GM06990 (cell line): ENCODE measurements around the gene RAB20.

Experiments used
- DNase-seq: peaks from one replicate; pipeline ENCODE4 v3.0.0-alpha.2; 2011; ENCODE audit not compliant: insufficient read length; ENCODE audit errors: extremely low read depth
- H3K27me3 ChIP-seq: replicated peaks from 2 replicates; pipeline ENCODE4 v1.6.0; 2011; ENCODE audit warnings: low read length; ENCODE audit not compliant: control insufficient read depth, insufficient read depth
- H3K36me3 ChIP-seq: 2 replicates; pipeline ENCODE4 v1.5.1; 2011; ENCODE audit warnings: low read length; ENCODE audit not compliant: control insufficient read depth, insufficient read depth
- H3K4me3 ChIP-seq: replicated peaks from 2 replicates; pipeline ENCODE4 v1.5.1; 2011; ENCODE audit warnings: low read depth, mild to moderate bottlenecking, control low read depth, low read length
- CTCF ChIP-seq: IDR thresholded peaks from 2 replicates; pipeline ENCODE4 v1.5.1; 2011; ENCODE audit warnings: low read length, control low read depth, mild to moderate bottlenecking, inconsistent platforms; ENCODE audit not compliant: insufficient read depth, poor library complexity, severe bottlenecking

Gene RAB20

GRCh38 chr13:110509971-110510786 is 51.3 kb downstream of the RAB20 start:
- no peak for TF ChIP-seq CTCF
- DNase-seq = no peak
- no peaks in the 10 kb centered on the region for H3K36me3 ChIP-seq

GRCh38 chr13:110509478-110509926 is 52.0 kb downstream of the RAB20 start:
- no peaks in the 10 kb centered on the region for H3K36me3 ChIP-seq
- DNase-seq = no peak
- no peaks in the 10 kb centered on the region; the same call in 1 of the 2 replicates for H3K27me3 ChIP-seq
- no peak overlapping the region for H3K4me3 ChIP-seq
- TF ChIP-seq CTCF = no peak

More at GRCh38 chr13:110509971-110510786, 51.3 kb downstream of the RAB20 start:
- no peaks in the 10 kb centered on the region; the same call in 1 of the 2 replicates for H3K27me3 ChIP-seq
- no peak overlapping the region for H3K4me3 ChIP-seq

GRCh38 chr13:110507678-110508381 is 53.7 kb downstream of the RAB20 start:
- Histone ChIP-seq H3K4me3 (no peak overlapping the region), H3K27me3 (no peaks in the 10 kb centered on the region), H3K36me3 (no peaks in the 10 kb centered on the region)
- DNase-seq = no peak
- no peak for TF ChIP-seq CTCF

- no peak for DNase-seq
- Histone ChIP-seq H3K4me3 (no peak overlapping the region), H3K36me3 (no peaks in the 10 kb centered on the region), H3K27me3 (no peaks in the 10 kb centered on the region)
- no peak for TF ChIP-seq CTCF
Measured at GRCh38 chr13:110506859-110507566, 54.5 kb downstream of the RAB20 start.

- DNase-seq = no peak
- TF ChIP-seq CTCF = no peak
- no peaks in the 10 kb centered on the region for H3K36me3 ChIP-seq
Measured at GRCh38 chr13:110506396-110506795, 55.1 kb downstream of the RAB20 start.

More at GRCh38 chr13:110506396-110506795, 55.1 kb downstream of the RAB20 start:
- no peak overlapping the region for H3K4me3 ChIP-seq
- no peaks in the 10 kb centered on the region for H3K27me3 ChIP-seq
